Activated CD4-positive, alpha-beta memory T cell treated with anti-CD3 and anti-CD28 coated beads for 36 hours (primary cell): ENCODE measurements around the gene TEKT3. TPM values are rescaled to one million over a fixed set of nuclear protein-coding genes. Genes with fewer than 3 reads are reported as not detected.

Source experiments
- CTCF ChIA-PET: fragments of 350-600 bp; sonication (Branson Sonifier 250); formaldehyde crosslinking; loops from one replicate; lab custom pipeline; 2021; ENCODE audit warnings: antibody characterized with exemption, inconsistent platforms; lab: Charles Lee
- POLR2A ChIA-PET: fragments of 350-600 bp; sonication (Branson Sonifier 250); formaldehyde crosslinking; loops from one replicate; lab custom pipeline; 2021; ENCODE audit warnings: antibody characterized with exemption; lab: Charles Lee
- DNase-seq: peaks from one replicate; pipeline ENCODE4 v3.0.0-alpha.2; 2020
- H3K27ac Mint-ChIP-seq: one replicate; pipeline ENCODE4 v1.8.0; 2021; ENCODE audit warnings: mixed read lengths
- H3K27me3 Mint-ChIP-seq: one replicate; pipeline ENCODE4 v1.8.0; 2021; ENCODE audit warnings: mixed read lengths
- H3K36me3 Mint-ChIP-seq: one replicate; pipeline ENCODE4 v1.8.0; 2021; ENCODE audit warnings: mixed read lengths
- H3K4me1 Mint-ChIP-seq: one replicate; pipeline ENCODE4 v1.8.0; 2021; ENCODE audit warnings: low read depth, mixed read lengths
- H3K4me3 Mint-ChIP-seq: one replicate; pipeline ENCODE4 v1.8.0; 2021; ENCODE audit warnings: mild to moderate bottlenecking, mixed read lengths
- H3K9me3 Mint-ChIP-seq: one replicate; pipeline ENCODE4 v1.8.0; 2021; ENCODE audit warnings: mixed read lengths
- intact Hi-C: fragments of 100-400 bp; cut with micrococcal nuclease; formaldehyde crosslinking; loops from one replicate; pipeline ENCODE4 v1.15.1; 2023
- total RNA-seq, 2 experiments: library from RNA; stranded (reverse); gene quantifications; one replicate each; pipeline ENCODE4 v1.2.3, GENCODE V29; 2021

TEKT3 gene
- total RNA-seq, 2 experiments from 2014 or later, result 0.33 TPM; not detected in 1

DNA sequence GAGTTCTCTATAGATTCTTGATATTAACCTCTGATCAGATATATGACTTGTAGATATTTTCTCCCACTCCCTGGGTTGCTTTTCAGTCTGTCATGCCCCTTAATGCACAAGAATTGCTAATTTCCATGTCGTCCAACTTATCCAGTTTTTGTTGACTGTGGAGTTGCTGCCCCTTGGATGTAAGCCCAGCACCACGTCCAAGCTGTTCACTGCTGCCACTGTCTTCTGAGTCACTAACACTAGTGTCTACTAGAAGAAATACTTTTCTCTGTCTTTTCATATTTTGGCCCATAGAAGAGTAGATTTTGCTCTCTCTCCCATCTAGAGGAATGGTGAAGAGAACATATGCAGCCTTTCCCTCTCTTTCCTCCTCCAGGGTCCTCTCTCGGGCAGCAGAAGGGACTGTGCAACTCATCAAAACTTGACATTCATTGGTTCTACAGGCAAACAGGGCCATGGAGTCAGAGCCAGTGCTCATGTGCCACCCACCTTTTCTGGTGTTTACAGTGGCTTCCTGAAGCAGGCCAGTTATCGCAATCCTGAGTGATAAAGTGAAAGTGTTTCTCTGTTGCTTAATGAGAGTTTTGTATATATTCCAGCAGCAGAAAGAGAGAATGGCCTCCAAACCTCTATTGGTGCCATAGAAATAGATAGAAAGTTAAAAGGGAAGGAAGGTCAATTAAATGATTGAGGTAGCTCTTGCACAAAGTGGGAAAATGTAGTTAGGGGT, 53.7 kb downstream of the TEKT3 start:
- Mint-ChIP-seq H3K4me1 (no peaks in the 10 kb centered on the region), H3K36me3 (no peaks in the 10 kb centered on the region), H3K27me3 (peaks cover 35% of the 10 kb centered on the region), H3K9me3 (no peaks in the 10 kb centered on the region), H3K4me3 (no peak overlapping the region), H3K27ac (no peak overlapping the region)
- intact Hi-C loops, result no loop called here
- DNase-seq, result no peak
- ChIA-PET POLR2A (no interaction called here), CTCF (no interaction called here)

- intact Hi-C loops, result no loop called here
- H3K27ac Mint-ChIP-seq, result no peak overlapping the region
- H3K27me3 Mint-ChIP-seq, result peaks cover 38% of the 10 kb centered on the region
- no peak overlapping the region for H3K4me3 Mint-ChIP-seq
- H3K4me1 Mint-ChIP-seq, result no peaks in the 10 kb centered on the region
- ChIA-PET CTCF (no interaction called here), POLR2A (no interaction called here)
- no peaks in the 10 kb centered on the region for H3K36me3 Mint-ChIP-seq
- no peak for DNase-seq
- H3K9me3 Mint-ChIP-seq, result no peaks in the 10 kb centered on the region
Measured at GRCh38 chr17:15285466-15285865, 55.9 kb downstream of the TEKT3 start.

- no peaks in the 10 kb centered on the region for H3K4me1 Mint-ChIP-seq
- CTCF ChIA-PET, result no interaction called here
- no peaks in the 10 kb centered on the region for H3K9me3 Mint-ChIP-seq
- no peak for DNase-seq
- no peak overlapping the region for H3K4me3 Mint-ChIP-seq
- peaks cover 36% of the 10 kb centered on the region for H3K27me3 Mint-ChIP-seq
- no peaks in the 10 kb centered on the region for H3K36me3 Mint-ChIP-seq
- no peak overlapping the region for H3K27ac Mint-ChIP-seq
- POLR2A ChIA-PET, result no interaction called here
- intact Hi-C loops, result no loop called here
Measured at GRCh38 chr17:15284537-15284936, 56.9 kb downstream of the TEKT3 start.

GRCh38 chr17:15284107-15284506, 57.3 kb downstream of the TEKT3 start:
- Mint-ChIP-seq H3K27ac (no peak overlapping the region), H3K4me3 (no peak overlapping the region), H3K27me3 (peaks cover 33% of the 10 kb centered on the region), H3K4me1 (no peaks in the 10 kb centered on the region), H3K36me3 (no peaks in the 10 kb centered on the region), H3K9me3 (no peaks in the 10 kb centered on the region)
- ChIA-PET CTCF (no interaction called here), POLR2A (no interaction called here)
- intact Hi-C loops, result no loop called here
- DNase-seq, result no peak

GRCh38 chr17:15281909-15282308, 59.5 kb downstream of the TEKT3 start:
- POLR2A ChIA-PET, result no interaction called here
- no peaks in the 10 kb centered on the region for H3K4me1 Mint-ChIP-seq
- CTCF ChIA-PET, result no interaction called here
- intact Hi-C loops, result no loop called here
- no peak overlapping the region for H3K4me3 Mint-ChIP-seq
- no peaks in the 10 kb centered on the region for H3K36me3 Mint-ChIP-seq
- H3K27ac Mint-ChIP-seq, result no peak overlapping the region
- DNase-seq, result no peak
- H3K9me3 Mint-ChIP-seq, result no peaks in the 10 kb centered on the region
- H3K27me3 Mint-ChIP-seq, result peaks cover 28% of the 10 kb centered on the region

GRCh38 chr17:15278924-15279477, 62.4 kb downstream of the TEKT3 start:
- H3K36me3 Mint-ChIP-seq, result no peaks in the 10 kb centered on the region

GRCh38 chr17:15278380-15278779, 63.0 kb downstream of the TEKT3 start:
- intact Hi-C loops, result no loop called here

More at GRCh38 chr17:15278924-15279477, 62.4 kb downstream of the TEKT3 start:
- Mint-ChIP-seq H3K27ac (no peak overlapping the region), H3K4me1 (no peaks in the 10 kb centered on the region), H3K9me3 (peaks cover 2% of the 10 kb centered on the region), H3K4me3 (no peak overlapping the region), H3K27me3 (peaks cover 27% of the 10 kb centered on the region)
- intact Hi-C loops, result no loop called here
- ChIA-PET CTCF (no interaction called here), POLR2A (no interaction called here)
- no peak for DNase-seq

GRCh38 chr17:15274017-15274416, 67.4 kb downstream of the TEKT3 start:
- intact Hi-C loops, result no loop called here
- POLR2A ChIA-PET, result no interaction called here
- CTCF ChIA-PET, result no interaction called here
- peaks cover 5% of the 10 kb centered on the region for H3K4me1 Mint-ChIP-seq
- peaks cover 19% of the 10 kb centered on the region for H3K27me3 Mint-ChIP-seq
- H3K9me3 Mint-ChIP-seq, result peaks cover 2% of the 10 kb centered on the region
- no peak overlapping the region for H3K4me3 Mint-ChIP-seq
- H3K27ac Mint-ChIP-seq, result no peak overlapping the region
- DNase-seq, result no peak
- no peaks in the 10 kb centered on the region for H3K36me3 Mint-ChIP-seq

More at GRCh38 chr17:15278380-15278779, 63.0 kb downstream of the TEKT3 start:
- peaks cover 26% of the 10 kb centered on the region for H3K27me3 Mint-ChIP-seq
- H3K27ac Mint-ChIP-seq, result no peak overlapping the region
- CTCF ChIA-PET, result no interaction called here
- POLR2A ChIA-PET, result no interaction called here
- no peaks in the 10 kb centered on the region for H3K36me3 Mint-ChIP-seq
- no peak overlapping the region for H3K4me3 Mint-ChIP-seq
- DNase-seq, result no peak
- H3K9me3 Mint-ChIP-seq, result peaks cover 2% of the 10 kb centered on the region
- H3K4me1 Mint-ChIP-seq, result no peaks in the 10 kb centered on the region

GRCh38 chr17:15273141-15273793, 68.1 kb downstream of the TEKT3 start:
- Mint-ChIP-seq H3K9me3 (peaks cover 2% of the 10 kb centered on the region), H3K4me1 (peaks cover 5% of the 10 kb centered on the region), H3K27me3 (peaks cover 15% of the 10 kb centered on the region), H3K36me3 (no peaks in the 10 kb centered on the region), H3K4me3 (no peak overlapping the region), H3K27ac (no peak overlapping the region)
- ChIA-PET POLR2A (no interaction called here), CTCF (no interaction called here)
- intact Hi-C loops, result no loop called here
- no peak for DNase-seq

DNA sequence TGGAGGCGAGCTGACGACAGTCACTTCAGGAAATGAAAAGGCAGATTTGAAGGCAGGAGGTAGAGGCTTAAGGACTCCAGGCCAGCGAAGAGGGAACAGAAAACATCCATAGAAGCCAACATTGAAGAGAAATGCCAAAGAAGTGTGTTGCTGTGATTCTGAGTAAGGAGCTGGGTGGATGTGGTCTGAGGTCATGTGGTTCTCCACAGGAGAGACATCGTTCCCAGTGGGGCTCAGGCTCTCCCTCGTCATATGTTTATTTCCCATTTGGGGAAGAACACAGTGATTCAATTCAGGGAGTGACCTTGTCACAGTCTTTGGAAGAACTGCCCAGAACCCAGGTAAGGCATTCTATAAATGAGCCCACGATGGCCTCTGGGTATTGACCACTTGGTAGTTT, 69.7 kb downstream of the TEKT3 start:
- Mint-ChIP-seq H3K4me3 (no peak overlapping the region), H3K4me1 (peaks cover 5% of the 10 kb centered on the region), H3K27me3 (peaks cover 16% of the 10 kb centered on the region), H3K36me3 (no peaks in the 10 kb centered on the region), H3K27ac (no peak overlapping the region), H3K9me3 (peaks cover 2% of the 10 kb centered on the region)
- DNase-seq, result no peak
- intact Hi-C loops, result no loop called here
- ChIA-PET POLR2A (interaction anchor here (0.6 kb wide), 1 partner anchor 11 kb away, joined by 3 read pairs; no protein-coding TSS in a partner anchor), CTCF (no interaction called here)

- Mint-ChIP-seq H3K9me3 (peaks cover 2% of the 10 kb centered on the region), H3K4me3 (no peak overlapping the region), H3K4me1 (peaks cover 5% of the 10 kb centered on the region), H3K27me3 (peaks cover 17% of the 10 kb centered on the region), H3K36me3 (no peaks in the 10 kb centered on the region), H3K27ac (no peak overlapping the region)
- ChIA-PET CTCF (no interaction called here), POLR2A (no interaction called here)
- intact Hi-C loops, result no loop called here
- no peak for DNase-seq
Measured at GRCh38 chr17:15270628-15271381, 70.6 kb downstream of the TEKT3 start.

- H3K27ac Mint-ChIP-seq, result no peak overlapping the region
- CTCF ChIA-PET, result no interaction called here
- H3K9me3 Mint-ChIP-seq, result no peaks in the 10 kb centered on the region
- DNase-seq, result no peak
- H3K27me3 Mint-ChIP-seq, result peaks cover 23% of the 10 kb centered on the region
- no peaks in the 10 kb centered on the region for H3K36me3 Mint-ChIP-seq
- intact Hi-C loops, result no loop called here
- no peak overlapping the region for H3K4me3 Mint-ChIP-seq
- POLR2A ChIA-PET, result no interaction called here
- peaks cover 5% of the 10 kb centered on the region for H3K4me1 Mint-ChIP-seq
Measured at GRCh38 chr17:15269780-15270089, 71.7 kb downstream of the TEKT3 start.
